Neural progenitor cell (in vitro differentiated cells): ENCODE results near the gene RBMS1.

ENCODE experiments used
- CTCF ChIP-seq: fragments of 200-600 bp; sonication (generic); IDR thresholded peaks from 2 replicates; pipeline ENCODE4 v1.5.1; 2017; ENCODE audit warnings: antibody characterized with exemption, mild to moderate bottlenecking
- EZH2 ChIP-seq: fragments of 200-600 bp; sonication (generic); IDR thresholded peaks from 2 replicates; pipeline ENCODE4 v1.6.1; 2017; ENCODE audit warnings: antibody characterized with exemption, mild to moderate bottlenecking, moderate library complexity

- TF ChIP-seq EZH2 = no peak
- no peak for TF ChIP-seq CTCF
Measured at GRCh38 chr2:160360089-160360757, 133.4 kb downstream of the RBMS1 start.
